Smooth muscle cell (in vitro differentiated cells): ENCODE measurements around the gene ASB7. TPM values are rescaled to one million over a fixed set of nuclear protein-coding genes. Genes with fewer than 3 reads are reported as not detected.

ENCODE experiments used
- DNase-seq: peaks from one replicate; lab custom pipeline; 2025; ENCODE audit not compliant: unreplicated experiment; lab: John Stamatoyannopoulos, UW
- H2AFZ ChIP-seq: fragments of 200-600 bp; sonication (generic); 2 replicates; pipeline ENCODE4 v1.6.0; 2016; ENCODE audit warnings: antibody characterized with exemption, low read depth, mild to moderate bottlenecking
- H3F3A ChIP-seq: fragments of 200-600 bp; sonication (generic); 2 replicates; pipeline ENCODE4 v1.6.0; 2017; ENCODE audit warnings: antibody characterized with exemption, low read depth
- H3K27ac ChIP-seq: fragments of 200-600 bp; sonication (generic); 2 replicates; pipeline ENCODE4 v1.5.1; 2016; ENCODE audit warnings: low read depth, mild to moderate bottlenecking
- H3K27me3 ChIP-seq: fragments of 200-600 bp; sonication (generic); 2 replicates; pipeline ENCODE4 v1.6.1; 2016; ENCODE audit warnings: low read depth, mild to moderate bottlenecking
- H3K36me3 ChIP-seq: fragments of 200-600 bp; sonication (generic); 2 replicates; pipeline ENCODE4 v1.5.1; 2016; ENCODE audit warnings: low read depth
- H3K4me1 ChIP-seq: fragments of 200-600 bp; sonication (generic); 2 replicates; pipeline ENCODE4 v1.5.1; 2016; ENCODE audit warnings: low read depth
- H3K4me2 ChIP-seq: fragments of 200-600 bp; sonication (generic); 2 replicates; pipeline ENCODE4 v1.6.0; 2016; ENCODE audit warnings: mild to moderate bottlenecking
- H3K4me3 ChIP-seq: fragments of 200-600 bp; sonication (generic); 2 replicates; pipeline ENCODE4 v1.5.1; 2016; ENCODE audit warnings: mild to moderate bottlenecking
- H3K79me2 ChIP-seq: fragments of 200-600 bp; sonication (generic); 2 replicates; pipeline ENCODE4 v1.6.0; 2016; ENCODE audit warnings: low read depth, mild to moderate bottlenecking
- H3K9ac ChIP-seq: fragments of 200-600 bp; sonication (generic); 2 replicates; pipeline ENCODE4 v1.6.0; 2016; ENCODE audit warnings: low read depth
- H3K9me3 ChIP-seq: fragments of 200-600 bp; sonication (generic); replicated peaks from 2 replicates; pipeline ENCODE4 v1.5.1; 2016; ENCODE audit warnings: low read depth
- H4K20me1 ChIP-seq: fragments of 200-600 bp; sonication (generic); 2 replicates; pipeline ENCODE4 v1.6.0; 2016; ENCODE audit warnings: low read depth
- WGBS: methylation state at CpG from one replicate; pipeline ENCODE4 v1.1.7; 2016; ENCODE audit warnings: low lambda C conversion rate; 5-methylcytosine and 5-hydroxymethylcytosine counted together
- polyA plus RNA-seq: library from polyadenylated mRNA; unstranded; fragments of >200 nt; fragmentation: Nextera tagmentation; extraction: Ambion mirVana; gene quantifications from 2 replicates; pipeline ENCODE4 v1.2.1, GENCODE V29; 2016
- total RNA-seq: library from RNA; depleted of rRNA; stranded (reverse); fragments of >200 nt; gene quantifications from 2 replicates; pipeline ENCODE4 v1.2.3, GENCODE V29; 2014
- TF ChIP-seq, protein P1 (sequence below): fragments of 200-600 bp; sonication (generic); IDR thresholded peaks from 2 replicates; pipeline ENCODE4 v1.5.1; 2017; ENCODE audit warnings: borderline replicate concordance, mild to moderate bottlenecking, antibody characterized with exemption; ENCODE audit not compliant: insufficient read depth, poor library complexity, severe bottlenecking

ASB7 gene
- total and polyA plus RNA-seq, 2 experiments from 2014 or later, result 6.2 to 9.5 TPM

GRCh38 chr15:100628746-100629145 lies 26.4 kb downstream of the ASB7 start:
- Histone ChIP-seq H3K9me3 (no peaks in the 10 kb centered on the region), H3F3A (peaks cover 5% of the 10 kb centered on the region), H3K4me3 (no peak overlapping the region), H3K27ac (no peak overlapping the region), H2AFZ (no peak overlapping the region), H3K9ac (no peak overlapping the region), H3K4me1 (no peaks in the 10 kb centered on the region), H3K4me2 (no peak overlapping the region), H4K20me1 (peaks cover 49% of the 10 kb centered on the region), H3K79me2 (peaks cover 14% of the 10 kb centered on the region), H3K36me3 (peaks cover 5% of the 10 kb centered on the region), H3K27me3 (no peaks in the 10 kb centered on the region)
- DNase-seq, result no peak
- TF ChIP-seq, protein P1, sequence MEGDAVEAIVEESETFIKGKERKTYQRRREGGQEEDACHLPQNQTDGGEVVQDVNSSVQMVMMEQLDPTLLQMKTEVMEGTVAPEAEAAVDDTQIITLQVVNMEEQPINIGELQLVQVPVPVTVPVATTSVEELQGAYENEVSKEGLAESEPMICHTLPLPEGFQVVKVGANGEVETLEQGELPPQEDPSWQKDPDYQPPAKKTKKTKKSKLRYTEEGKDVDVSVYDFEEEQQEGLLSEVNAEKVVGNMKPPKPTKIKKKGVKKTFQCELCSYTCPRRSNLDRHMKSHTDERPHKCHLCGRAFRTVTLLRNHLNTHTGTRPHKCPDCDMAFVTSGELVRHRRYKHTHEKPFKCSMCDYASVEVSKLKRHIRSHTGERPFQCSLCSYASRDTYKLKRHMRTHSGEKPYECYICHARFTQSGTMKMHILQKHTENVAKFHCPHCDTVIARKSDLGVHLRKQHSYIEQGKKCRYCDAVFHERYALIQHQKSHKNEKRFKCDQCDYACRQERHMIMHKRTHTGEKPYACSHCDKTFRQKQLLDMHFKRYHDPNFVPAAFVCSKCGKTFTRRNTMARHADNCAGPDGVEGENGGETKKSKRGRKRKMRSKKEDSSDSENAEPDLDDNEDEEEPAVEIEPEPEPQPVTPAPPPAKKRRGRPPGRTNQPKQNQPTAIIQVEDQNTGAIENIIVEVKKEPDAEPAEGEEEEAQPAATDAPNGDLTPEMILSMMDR, result no peak
- 74% methylated on average over 3 of the region's 3 CpGs for WGBS

DNA sequence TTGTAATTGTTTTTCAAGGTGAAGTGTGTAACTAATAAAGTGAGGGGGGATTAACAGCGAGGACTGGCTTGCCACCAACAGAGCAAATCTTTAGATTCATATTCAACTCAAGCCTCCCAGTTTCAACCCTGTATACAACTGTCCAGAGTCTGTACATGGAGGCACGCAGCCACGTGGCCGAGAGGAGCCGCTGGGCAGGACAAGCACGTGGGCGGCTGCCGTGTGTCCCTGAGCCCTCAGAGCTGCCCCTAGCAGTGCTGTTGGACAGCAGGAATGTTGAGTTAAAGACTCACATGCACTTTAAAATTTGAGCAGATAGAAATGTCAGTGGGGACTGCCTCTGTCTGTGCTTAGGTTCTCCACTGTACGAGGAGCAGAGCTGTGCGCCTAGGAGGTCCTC lies 29.4 kb downstream of the ASB7 start:
- H3K4me3 ChIP-seq, result no peak overlapping the region
- H3F3A ChIP-seq, result peaks cover 2% of the 10 kb centered on the region
- no peaks in the 10 kb centered on the region for H3K27me3 ChIP-seq
- TF ChIP-seq, protein P1, result no peak
- no peak overlapping the region for H3K4me2 ChIP-seq
- peaks cover 8% of the 10 kb centered on the region for H3K4me1 ChIP-seq
- H4K20me1 ChIP-seq, result peaks cover 76% of the 10 kb centered on the region
- no peak overlapping the region for H3K9ac ChIP-seq
- no peak for DNase-seq
- WGBS, result 85% methylated on average over 10 of the region's 10 CpGs
- no peak overlapping the region for H3K27ac ChIP-seq
- H3K79me2 ChIP-seq, result peaks cover 19% of the 10 kb centered on the region
- H2AFZ ChIP-seq, result no peak overlapping the region
- H3K36me3 ChIP-seq, result peaks cover 5% of the 10 kb centered on the region
- no peaks in the 10 kb centered on the region for H3K9me3 ChIP-seq

DNA sequence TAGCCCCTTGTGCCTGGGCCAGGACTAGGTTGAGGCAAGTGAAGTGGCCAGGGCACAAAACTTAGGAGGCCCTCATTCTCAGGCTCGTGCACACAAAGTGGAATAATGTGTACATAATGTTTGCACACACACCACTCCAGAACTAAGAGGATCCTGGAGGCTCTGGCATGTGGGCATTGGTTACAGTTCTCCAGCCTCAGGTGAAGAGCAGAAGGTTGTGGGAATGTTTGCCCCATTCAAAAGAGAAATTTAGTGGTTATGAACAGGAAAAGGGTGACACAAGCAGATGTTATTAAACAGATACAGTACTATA lies 31.3 kb downstream of the ASB7 start:
- Histone ChIP-seq H3K9ac (no peak overlapping the region), H3K4me3 (no peak overlapping the region), H3K27me3 (no peaks in the 10 kb centered on the region), H2AFZ (no peak overlapping the region), H4K20me1 (peaks cover 89% of the 10 kb centered on the region), H3K4me1 (peaks cover 8% of the 10 kb centered on the region), H3K4me2 (no peak overlapping the region), H3F3A (no peaks in the 10 kb centered on the region), H3K27ac (no peak overlapping the region), H3K9me3 (no peaks in the 10 kb centered on the region), H3K36me3 (peaks cover 5% of the 10 kb centered on the region), H3K79me2 (peaks cover 26% of the 10 kb centered on the region)
- DNase-seq, result no peak
- WGBS, result 96% methylated on average over 1 of the region's 1 CpG
- TF ChIP-seq, protein P1, result no peak

DNA sequence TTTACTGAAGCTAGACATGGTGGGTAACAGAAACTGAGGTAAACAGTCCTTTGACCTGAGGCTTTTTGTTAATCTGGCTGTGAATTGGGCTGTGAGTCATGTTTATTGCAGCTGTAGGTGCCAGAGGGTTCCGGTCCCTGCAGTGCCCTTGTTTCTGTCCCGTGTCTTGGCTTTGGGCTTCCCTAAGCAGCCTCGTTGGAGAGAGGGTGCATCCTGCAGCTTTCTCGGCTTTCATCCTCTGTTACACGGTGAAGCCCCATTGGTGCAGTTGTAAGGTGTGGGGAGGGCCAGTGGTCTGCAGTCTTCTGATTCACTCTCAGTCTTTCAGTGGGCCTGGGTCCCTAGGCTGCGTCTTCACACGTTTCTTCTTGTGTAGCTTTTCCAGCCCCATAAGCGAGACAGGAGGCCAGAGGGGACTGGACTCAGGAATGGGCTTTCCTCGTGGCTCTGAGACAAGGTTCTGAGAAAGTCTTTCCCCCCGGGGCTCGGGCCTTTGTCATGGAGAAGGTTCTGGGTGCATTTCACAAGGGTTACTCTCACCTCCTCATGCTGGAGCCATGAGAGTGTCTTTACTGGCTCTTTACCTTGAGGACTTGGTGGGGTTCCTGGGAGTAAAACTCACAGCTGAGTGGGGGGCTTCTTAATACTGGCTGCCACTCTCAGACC lies 33.1 kb downstream of the ASB7 start:
- H3K4me2 ChIP-seq, result no peak overlapping the region
- no peak overlapping the region for H3K9ac ChIP-seq
- no peaks in the 10 kb centered on the region for H3K36me3 ChIP-seq
- no peaks in the 10 kb centered on the region for H3F3A ChIP-seq
- H3K4me3 ChIP-seq, result no peak overlapping the region
- no peak overlapping the region for H3K27ac ChIP-seq
- peaks cover 8% of the 10 kb centered on the region for H3K4me1 ChIP-seq
- H4K20me1 ChIP-seq, result peaks cover 98% of the 10 kb centered on the region
- H3K27me3 ChIP-seq, result no peaks in the 10 kb centered on the region
- DNase-seq, result no peak
- H3K79me2 ChIP-seq, result peaks cover 29% of the 10 kb centered on the region
- no peaks in the 10 kb centered on the region for H3K9me3 ChIP-seq
- TF ChIP-seq, protein P1, result no peak
- H2AFZ ChIP-seq, result no peak overlapping the region
- WGBS, result 54% methylated on average over 11 of the region's 11 CpGs
